NT2/D1 (cell line): ENCODE data around the gene SP100.

Source experiments
- YY1 ChIP-seq: IDR thresholded peaks from 2 replicates; pipeline ENCODE4 v1.6.1; 2011; ENCODE audit not compliant: insufficient read length, insufficient read depth
- ZNF274 ChIP-seq: IDR thresholded peaks from 2 replicates; pipeline ENCODE4 v1.6.1; 2011; ENCODE audit warnings: mild to moderate bottlenecking, low read depth, low read length

GRCh38 chr2:230564805-230565779 is 149.1 kb downstream of the SP100 start:
- TF ChIP-seq ZNF274 (no peak), YY1 (no peak)
